CD14-positive monocyte (primary cell): ENCODE measurements around the gene SH3RF3. TPM values are rescaled to one million over a fixed set of nuclear protein-coding genes. Genes with fewer than 3 reads are reported as not detected.

Experiments used
- DNase-seq, 3 donors: peaks; one replicate each; pipeline ENCODE4 v3.0.0-alpha.2; 2011 to 2022
- H2AFZ ChIP-seq: 2 replicates; pipeline ENCODE4 v1.6.0; 2012; ENCODE audit warnings: mild to moderate bottlenecking, low read depth, low read length, inconsistent platforms; ENCODE audit not compliant: insufficient read depth, poor library complexity, severe bottlenecking
- H3K27ac ChIP-seq, 2 donors: 1 replicate in 1 of 2; 2 replicates in 1 of 2; pipeline ENCODE4 v1.5.1; 2012 to 2013; ENCODE audit warnings: low read length in 2 of 2, control low read depth in 1 of 2, inconsistent platforms in 1 of 2, low read depth in 1 of 2, mild to moderate bottlenecking in 1 of 2
- H3K27me3 ChIP-seq, 2 donors: one replicate each; pipeline versions ENCODE4 v1.6.0 to v1.6.1; 2011 to 2013; ENCODE audit warnings: low read length in 2 of 2; ENCODE audit not compliant: control insufficient read depth in 2 of 2, insufficient read depth in 2 of 2
- H3K36me3 ChIP-seq, 2 donors: replicated peaks in 1 of 2; 1 replicate in 1 of 2; 2 replicates in 1 of 2; pipeline versions ENCODE4 v1.5.1 to v1.6.1; 2012 to 2013; ENCODE audit warnings: low read length in 2 of 2, control low read depth in 1 of 2, inconsistent platforms in 1 of 2, mild to moderate bottlenecking in 1 of 2; ENCODE audit not compliant: insufficient read depth in 2 of 2, control insufficient read depth in 1 of 2
- H3K4me1 ChIP-seq, 2 donors: 1 replicate in 1 of 2; 2 replicates in 1 of 2; pipeline versions ENCODE4 v1.5.1 to v1.6.1; 2012 to 2013; ENCODE audit warnings: low read length in 2 of 2, control low read depth in 1 of 2, inconsistent platforms in 1 of 2, mild to moderate bottlenecking in 1 of 2, moderate library complexity in 1 of 2; ENCODE audit not compliant: insufficient read depth in 2 of 2, control insufficient read depth in 1 of 2
- H3K4me2 ChIP-seq: replicated peaks from 2 replicates; pipeline ENCODE3; 2012; ENCODE audit warnings: low read length, moderate library complexity, mild to moderate bottlenecking; ENCODE audit not compliant: poor library complexity, severe bottlenecking; ENCODE audit errors: extremely low read depth
- H3K4me3 ChIP-seq, 3 experiments: fragments of 200-600 bp in 1 of 3; sonication (generic) in 1 of 3; replicated peaks in 1 of 3; 1 replicate in 2 of 3; 2 replicates in 1 of 3; pipeline ENCODE4 v1.5.1; 2011 to 2013; ENCODE audit warnings: low read length in 3 of 3, mild to moderate bottlenecking in 3 of 3, control low read depth in 2 of 3, low read depth in 2 of 3, inconsistent platforms in 1 of 3, moderate library complexity in 1 of 3
- H3K79me2 ChIP-seq: 2 replicates; pipeline ENCODE4 v1.6.0; 2012; ENCODE audit warnings: mild to moderate bottlenecking, control low read depth, inconsistent platforms, low read length, moderate library complexity; ENCODE audit not compliant: insufficient read depth
- H3K9ac ChIP-seq: 2 replicates; pipeline ENCODE4 v1.6.0; 2017; ENCODE audit warnings: low read length, mild to moderate bottlenecking; ENCODE audit not compliant: insufficient read depth, poor library complexity, severe bottlenecking
- H3K9me3 ChIP-seq, 2 donors: replicated peaks in 1 of 2; 1 replicate in 1 of 2; 2 replicates in 1 of 2; pipeline versions ENCODE4 v1.5.1 to v1.6.1; 2012 to 2013; ENCODE audit warnings: low read length in 2 of 2, control low read depth in 1 of 2; ENCODE audit not compliant: control insufficient read depth in 1 of 2, insufficient read depth in 1 of 2
- H4K20me1 ChIP-seq: 2 replicates; pipeline ENCODE4 v1.6.0; 2012; ENCODE audit warnings: mild to moderate bottlenecking, low read length, control low read depth, moderate library complexity; ENCODE audit not compliant: insufficient read depth
- H3K27ac Mint-ChIP-seq, 7 donors: one replicate each; pipeline ENCODE4 v1.8.0; 2020; ENCODE audit warnings: mild to moderate bottlenecking in 7 of 7, mixed read lengths in 7 of 7, moderate library complexity in 6 of 7, inconsistent platforms in 2 of 7
- H3K27me3 Mint-ChIP-seq, 3 donors: one replicate each; pipeline ENCODE4 v1.8.0; 2021 to 2022; ENCODE audit warnings: low read depth in 3 of 3, mild to moderate bottlenecking in 3 of 3, mixed read lengths in 3 of 3, moderate library complexity in 3 of 3, inconsistent platforms in 1 of 3
- H3K36me3 Mint-ChIP-seq, 2 donors: one replicate each; pipeline ENCODE4 v1.8.0; 2020; ENCODE audit warnings: mixed read lengths in 2 of 2, inconsistent platforms in 1 of 2, mild to moderate bottlenecking in 1 of 2
- H3K4me1 Mint-ChIP-seq: one replicate; pipeline ENCODE4 v1.8.0; 2020; ENCODE audit warnings: mild to moderate bottlenecking, mixed read lengths
- H3K4me3 Mint-ChIP-seq, 2 donors: one replicate each; pipeline ENCODE4 v1.8.0; 2020; ENCODE audit warnings: mild to moderate bottlenecking in 2 of 2, mixed read lengths in 2 of 2, moderate library complexity in 1 of 2
- H3K9me3 Mint-ChIP-seq, 7 donors: one replicate each; pipeline ENCODE4 v1.8.0; 2020 to 2022; ENCODE audit warnings: mixed read lengths in 7 of 7, mild to moderate bottlenecking in 6 of 7, moderate library complexity in 6 of 7, inconsistent platforms in 2 of 7
- WGBS: methylation state at CpG from one replicate; pipeline ENCODE4 v1.1.5; 2013; ENCODE audit warnings: missing lambda C conversion rate; ENCODE audit not compliant: insufficient coverage; 5-methylcytosine and 5-hydroxymethylcytosine counted together
- intact Hi-C, 2 donors: fragments of 100-400 bp; cut with micrococcal nuclease; formaldehyde crosslinking; loops; one replicate each; pipeline versions ENCODE4 v1.15.0 to v1.15.1; 2023
- polyA plus RNA-seq, 3 donors: library from polyadenylated mRNA; depleted of rRNA in 1 of 3; unstranded in 2 of 3; stranded (reverse) in 1 of 3; fragments of 300-500 nt in 2 of 3; fragments of >200 nt in 1 of 3; fragmentation: Illumina TruSeq in 2 of 3; gene quantifications; 1 replicate in 2 of 3; 2 replicates in 1 of 3; pipeline ENCODE4 v1.2.3, GENCODE V29; 2012 to 2021
- TF ChIP-seq, protein P1 (sequence below): fragments of 200-600 bp; IDR thresholded peaks from one replicate; pipeline ENCODE4 v1.8.0; 2022; ENCODE audit warnings: antibody characterized with exemption, mild to moderate bottlenecking

SH3RF3 gene
- polyA plus RNA-seq, 3 donors: 0.25 to 0.75 (median 0.34) TPM

DNA sequence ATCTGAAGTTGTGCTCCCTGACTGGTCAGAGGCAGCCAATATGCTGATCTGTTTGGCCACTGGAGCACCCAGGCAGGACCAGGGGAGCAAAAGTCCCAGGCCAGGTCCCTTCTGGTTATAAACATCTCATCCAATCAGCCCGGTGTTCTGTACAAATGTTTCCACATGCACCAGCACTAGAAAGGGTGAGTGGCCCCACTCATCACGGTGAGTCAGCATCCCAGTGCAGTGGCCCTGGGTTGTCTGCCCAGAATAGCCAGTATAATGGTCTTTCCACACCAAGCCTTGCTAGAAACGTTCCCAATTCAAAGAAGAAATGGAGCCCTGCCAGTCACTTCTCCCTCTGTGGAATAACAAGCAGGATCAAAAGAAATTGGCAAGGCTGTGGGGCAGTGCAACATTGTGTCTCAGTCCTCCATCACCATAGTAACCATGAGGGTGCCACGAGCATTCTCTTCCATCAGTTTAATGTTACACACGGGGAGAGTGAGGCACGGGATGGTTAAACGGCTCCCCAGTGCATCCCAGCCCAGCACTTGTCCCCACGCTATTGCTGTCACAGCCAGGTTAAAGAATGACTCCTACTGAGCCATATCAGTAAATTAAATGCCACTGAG, 309.9 kb downstream of the SH3RF3 start:
- H2AFZ ChIP-seq: no peak overlapping the region
- Mint-ChIP-seq H3K9me3 (peaks cover 11 to 26% (median 21%) of the 10 kb centered on the region in 7 donors), H3K4me1 (peaks cover 9% of the 10 kb centered on the region), H3K27ac (no peak overlapping the region), H3K36me3 (peaks cover 0 to 2% of the 10 kb centered on the region in 2 donors), H3K4me3 (no peak overlapping the region), H3K27me3 (peaks cover 2% of the 10 kb centered on the region in 3 donors)
- H3K4me1 ChIP-seq: no peaks in the 10 kb centered on the region
- H3K27ac ChIP-seq: no peak overlapping the region
- no peak for DNase-seq
- H3K79me2 ChIP-seq: no peaks in the 10 kb centered on the region
- H3K9ac ChIP-seq: no peak overlapping the region
- WGBS: 81% methylated on average over 5 of the region's 8 CpGs
- peaks cover 9% of the 10 kb centered on the region in 2 donors for H3K9me3 ChIP-seq
- H3K27me3 ChIP-seq: no peaks in the 10 kb centered on the region
- H4K20me1 ChIP-seq: no peaks in the 10 kb centered on the region
- H3K36me3 ChIP-seq: no peaks in the 10 kb centered on the region
- no peak overlapping the region for H3K4me2 ChIP-seq
- TF ChIP-seq, protein P1, sequence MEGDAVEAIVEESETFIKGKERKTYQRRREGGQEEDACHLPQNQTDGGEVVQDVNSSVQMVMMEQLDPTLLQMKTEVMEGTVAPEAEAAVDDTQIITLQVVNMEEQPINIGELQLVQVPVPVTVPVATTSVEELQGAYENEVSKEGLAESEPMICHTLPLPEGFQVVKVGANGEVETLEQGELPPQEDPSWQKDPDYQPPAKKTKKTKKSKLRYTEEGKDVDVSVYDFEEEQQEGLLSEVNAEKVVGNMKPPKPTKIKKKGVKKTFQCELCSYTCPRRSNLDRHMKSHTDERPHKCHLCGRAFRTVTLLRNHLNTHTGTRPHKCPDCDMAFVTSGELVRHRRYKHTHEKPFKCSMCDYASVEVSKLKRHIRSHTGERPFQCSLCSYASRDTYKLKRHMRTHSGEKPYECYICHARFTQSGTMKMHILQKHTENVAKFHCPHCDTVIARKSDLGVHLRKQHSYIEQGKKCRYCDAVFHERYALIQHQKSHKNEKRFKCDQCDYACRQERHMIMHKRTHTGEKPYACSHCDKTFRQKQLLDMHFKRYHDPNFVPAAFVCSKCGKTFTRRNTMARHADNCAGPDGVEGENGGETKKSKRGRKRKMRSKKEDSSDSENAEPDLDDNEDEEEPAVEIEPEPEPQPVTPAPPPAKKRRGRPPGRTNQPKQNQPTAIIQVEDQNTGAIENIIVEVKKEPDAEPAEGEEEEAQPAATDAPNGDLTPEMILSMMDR: no peak
- no peak overlapping the region for H3K4me3 ChIP-seq
- intact Hi-C loops: no loop called here

DNA sequence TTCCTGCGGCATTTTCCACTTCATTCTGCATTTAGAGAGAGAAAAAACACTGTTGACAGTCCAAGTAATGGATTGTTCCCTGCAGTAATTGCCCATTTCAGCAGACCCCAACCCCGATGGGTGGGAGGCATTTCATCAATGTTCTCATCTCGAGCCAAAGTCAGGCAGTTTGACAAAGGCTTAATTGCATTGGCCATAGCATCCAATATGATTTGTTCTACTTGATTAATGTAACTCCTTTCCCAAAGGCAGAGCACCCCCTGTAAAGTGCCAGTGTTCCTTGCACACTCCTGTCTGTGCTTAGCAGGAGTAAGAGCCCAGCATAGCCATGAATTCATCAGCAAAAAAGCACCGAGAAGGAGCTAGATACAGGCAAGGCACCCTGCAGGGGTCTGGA, 310.4 kb downstream of the SH3RF3 start:
- no peak overlapping the region for H3K4me3 ChIP-seq
- H3K4me1 ChIP-seq: no peaks in the 10 kb centered on the region
- 100% methylated on average over 4 of the region's 4 CpGs for WGBS
- H3K36me3 ChIP-seq: no peaks in the 10 kb centered on the region
- H4K20me1 ChIP-seq: no peaks in the 10 kb centered on the region
- intact Hi-C loops: no loop called here
- H3K27ac Mint-ChIP-seq: no peak overlapping the region
- TF ChIP-seq, protein P1: no peak
- no peak overlapping the region for H3K27ac ChIP-seq
- no peak for DNase-seq
- H3K36me3 Mint-ChIP-seq: peaks cover 0 to 2% of the 10 kb centered on the region in 2 donors
- H3K9me3 Mint-ChIP-seq: peaks cover 12 to 28% (median 23%) of the 10 kb centered on the region in 7 donors
- no peaks in the 10 kb centered on the region for H3K79me2 ChIP-seq
- H3K27me3 ChIP-seq: no peaks in the 10 kb centered on the region
- no peak overlapping the region for H2AFZ ChIP-seq
- H3K4me3 Mint-ChIP-seq: no peak overlapping the region
- peaks cover 9 to 11% of the 10 kb centered on the region in 2 donors for H3K9me3 ChIP-seq
- H3K27me3 Mint-ChIP-seq: peaks cover under 1 to 2% (median 2%) of the 10 kb centered on the region in 3 donors
- H3K4me1 Mint-ChIP-seq: peaks cover 9% of the 10 kb centered on the region
- no peak overlapping the region for H3K9ac ChIP-seq
- H3K4me2 ChIP-seq: no peak overlapping the region
